Hepatocyte (in vitro differentiated cells): Measurements from ENCODE around the gene RASAL2. TPM values are rescaled to one million over a fixed set of nuclear protein-coding genes. Genes with fewer than 3 reads are reported as not detected.

Experiments used
- DNase-seq: peaks from one replicate; pipeline ENCODE4 v3.0.0-alpha.2; 2016; ENCODE audit warnings: low spot score
- H2AFZ ChIP-seq: fragments of 200-600 bp; sonication (generic); 2 replicates; pipeline ENCODE4 v1.6.0; 2016; ENCODE audit warnings: antibody characterized with exemption, mild to moderate bottlenecking
- H3K27ac ChIP-seq: fragments of 200-600 bp; sonication (generic); 2 replicates; pipeline ENCODE4 v1.5.1; 2016; ENCODE audit warnings: mild to moderate bottlenecking
- H3K27me3 ChIP-seq: fragments of 200-600 bp; sonication (generic); 2 replicates; pipeline ENCODE4 v1.6.1; 2016
- H3K36me3 ChIP-seq: fragments of 200-600 bp; sonication (generic); replicated peaks from 2 replicates; pipeline ENCODE4 v1.5.1; 2016; ENCODE audit warnings: low read depth; ENCODE audit not compliant: insufficient read depth
- H3K4me1 ChIP-seq: fragments of 200-600 bp; sonication (generic); 2 replicates; pipeline ENCODE4 v1.5.1; 2016; ENCODE audit warnings: mild to moderate bottlenecking, moderate library complexity; ENCODE audit not compliant: insufficient read depth
- H3K4me2 ChIP-seq: fragments of 200-600 bp; sonication (generic); 2 replicates; pipeline ENCODE4 v1.6.0; 2016
- H3K4me3 ChIP-seq: fragments of 200-600 bp; sonication (generic); 2 replicates; pipeline ENCODE4 v1.5.1; 2016; ENCODE audit warnings: mild to moderate bottlenecking
- H3K79me2 ChIP-seq: fragments of 200-600 bp; sonication (generic); 2 replicates; pipeline ENCODE4 v1.6.0; 2017; ENCODE audit warnings: mild to moderate bottlenecking
- H3K9me2 ChIP-seq: fragments of 200-600 bp; sonication (generic); replicated peaks from 2 replicates; pipeline ENCODE4 v1.6.0; 2017; ENCODE audit warnings: mild to moderate bottlenecking; ENCODE audit not compliant: insufficient read depth
- H3K9me3 ChIP-seq: fragments of 200-600 bp; sonication (generic); 2 replicates; pipeline ENCODE4 v1.5.1; 2016; ENCODE audit warnings: low read depth, mild to moderate bottlenecking
- H4K20me1 ChIP-seq: fragments of 200-600 bp; sonication (generic); 2 replicates; pipeline ENCODE4 v1.6.0; 2016; ENCODE audit warnings: mild to moderate bottlenecking; ENCODE audit not compliant: insufficient read depth, poor library complexity, severe bottlenecking
- EZH2 ChIP-seq: fragments of 200-600 bp; sonication (generic); IDR thresholded peaks from 2 replicates; pipeline ENCODE4 v1.6.1; 2016; ENCODE audit warnings: antibody characterized with exemption, mild to moderate bottlenecking, borderline replicate concordance
- EZH2phosphoT487 ChIP-seq: fragments of 200-600 bp; sonication (generic); IDR thresholded peaks from one replicate; pipeline ENCODE4 v1.6.1; 2018; ENCODE audit warnings: antibody characterized with exemption, mild to moderate bottlenecking, low read depth, moderate library complexity; ENCODE audit not compliant: unreplicated experiment, severe bottlenecking
- WGBS: methylation state at CpG from one replicate; pipeline ENCODE4 v1.1.6; 2016; ENCODE audit warnings: low lambda C conversion rate; ENCODE audit errors: missing lambda C conversion rate; 5-methylcytosine and 5-hydroxymethylcytosine counted together
- polyA plus RNA-seq: library from polyadenylated mRNA; unstranded; fragments of >200 nt; fragmentation: Nextera tagmentation; extraction: Ambion mirVana; gene quantifications from 2 replicates; pipeline ENCODE4 v1.2.1, GENCODE V29; 2016
- total RNA-seq: library from RNA; depleted of rRNA; stranded (reverse); fragments of >200 nt; gene quantifications from 2 replicates; pipeline ENCODE4 v1.2.3, GENCODE V29; 2014
- TF ChIP-seq, protein P1 (sequence below): fragments of 200-600 bp; sonication (generic); IDR thresholded peaks from 2 replicates; pipeline ENCODE4 v1.5.1; 2016; ENCODE audit warnings: antibody characterized with exemption, mild to moderate bottlenecking; ENCODE audit not compliant: poor library complexity

The RASAL2 gene
- total and polyA plus RNA-seq, 2 experiments from 2014 or later = 8.7 to 24.0 TPM

DNA sequence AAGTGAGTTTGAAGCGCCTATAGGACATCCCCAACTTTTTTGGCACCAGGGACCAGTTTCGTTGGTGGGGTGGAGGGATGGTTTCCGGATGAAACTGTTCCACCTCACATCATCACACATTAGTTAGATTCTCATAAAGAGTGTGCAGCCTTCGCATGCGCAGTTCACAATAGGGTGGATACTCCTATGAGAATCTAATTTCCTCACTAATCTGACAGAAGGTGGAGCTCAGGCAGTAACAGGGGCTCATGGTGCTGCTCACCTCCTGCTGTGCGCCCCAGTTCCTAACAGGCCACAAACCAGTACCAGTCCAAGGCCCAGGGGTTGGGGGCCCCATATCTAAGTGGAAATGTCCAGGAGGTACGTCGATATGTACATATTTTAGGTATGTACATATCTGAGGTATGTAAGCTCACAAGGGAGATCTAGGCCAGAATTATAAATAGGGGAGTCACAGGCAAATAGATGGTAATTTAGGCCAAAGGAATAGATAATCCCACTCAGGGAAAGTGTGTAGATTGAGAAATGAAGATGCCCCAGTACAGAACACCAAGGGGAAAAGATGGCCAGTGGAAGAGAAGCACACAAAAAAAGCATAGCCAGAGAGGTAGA lies 27.5 kb upstream of the RASAL2 start:
- Histone ChIP-seq H3K9me3 (no peaks in the 10 kb centered on the region), H3K27ac (no peak overlapping the region), H3K4me3 (no peak overlapping the region), H3K27me3 (no peaks in the 10 kb centered on the region), H4K20me1 (no peaks in the 10 kb centered on the region), H3K4me1 (peaks cover 4% of the 10 kb centered on the region), H3K79me2 (no peaks in the 10 kb centered on the region), H3K36me3 (no peaks in the 10 kb centered on the region), H3K9me2 (no peaks in the 10 kb centered on the region), H3K4me2 (no peak overlapping the region), H2AFZ (no peak overlapping the region)
- TF ChIP-seq, protein P1, sequence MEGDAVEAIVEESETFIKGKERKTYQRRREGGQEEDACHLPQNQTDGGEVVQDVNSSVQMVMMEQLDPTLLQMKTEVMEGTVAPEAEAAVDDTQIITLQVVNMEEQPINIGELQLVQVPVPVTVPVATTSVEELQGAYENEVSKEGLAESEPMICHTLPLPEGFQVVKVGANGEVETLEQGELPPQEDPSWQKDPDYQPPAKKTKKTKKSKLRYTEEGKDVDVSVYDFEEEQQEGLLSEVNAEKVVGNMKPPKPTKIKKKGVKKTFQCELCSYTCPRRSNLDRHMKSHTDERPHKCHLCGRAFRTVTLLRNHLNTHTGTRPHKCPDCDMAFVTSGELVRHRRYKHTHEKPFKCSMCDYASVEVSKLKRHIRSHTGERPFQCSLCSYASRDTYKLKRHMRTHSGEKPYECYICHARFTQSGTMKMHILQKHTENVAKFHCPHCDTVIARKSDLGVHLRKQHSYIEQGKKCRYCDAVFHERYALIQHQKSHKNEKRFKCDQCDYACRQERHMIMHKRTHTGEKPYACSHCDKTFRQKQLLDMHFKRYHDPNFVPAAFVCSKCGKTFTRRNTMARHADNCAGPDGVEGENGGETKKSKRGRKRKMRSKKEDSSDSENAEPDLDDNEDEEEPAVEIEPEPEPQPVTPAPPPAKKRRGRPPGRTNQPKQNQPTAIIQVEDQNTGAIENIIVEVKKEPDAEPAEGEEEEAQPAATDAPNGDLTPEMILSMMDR = no peak
- no peak for TF ChIP-seq EZH2
- no peak for TF ChIP-seq EZH2phosphoT487
- WGBS = 95% methylated on average over 8 of the region's 8 CpGs
- no peak for DNase-seq

DNA sequence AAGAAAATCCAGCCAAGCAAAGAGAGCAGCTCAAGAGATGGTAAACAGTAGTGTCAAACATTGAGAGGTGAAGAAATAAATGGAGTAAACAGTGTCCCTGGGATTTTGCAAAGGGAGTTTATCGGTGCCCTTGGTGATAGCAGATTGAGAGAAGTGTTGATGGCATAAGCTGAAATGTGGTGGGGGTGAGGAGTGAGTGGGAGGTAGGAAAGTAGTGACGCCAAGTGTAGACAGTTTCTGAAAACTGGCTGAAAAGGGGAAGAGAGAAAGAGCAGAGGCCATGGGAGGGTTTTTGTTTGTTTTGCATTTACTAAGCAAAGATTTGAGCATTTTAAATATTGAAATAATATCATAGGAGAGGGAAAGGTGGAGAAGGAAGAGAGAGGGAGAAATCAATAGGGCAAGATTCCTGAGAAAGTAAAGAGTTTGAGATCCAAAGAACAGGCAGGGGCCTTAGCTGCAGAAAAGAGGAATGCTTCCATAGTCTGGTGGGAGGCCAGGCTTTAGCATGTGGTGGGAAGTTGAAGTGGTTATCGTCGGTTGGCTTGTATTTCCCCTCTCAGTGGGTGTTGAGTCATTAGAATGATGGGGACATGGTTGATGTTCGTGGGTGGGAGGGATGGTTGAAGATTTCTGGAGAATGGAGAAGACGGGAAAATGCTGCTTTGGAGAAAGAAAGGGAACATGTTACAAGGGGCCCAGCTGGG lies 26.8 kb upstream of the RASAL2 start:
- H3K79me2 ChIP-seq = no peaks in the 10 kb centered on the region
- no peak overlapping the region for H2AFZ ChIP-seq
- 75% methylated on average over 6 of the region's 6 CpGs for WGBS
- TF ChIP-seq EZH2 = no peak
- TF ChIP-seq EZH2phosphoT487 = no peak
- TF ChIP-seq, protein P1 = no peak
- no peaks in the 10 kb centered on the region for H3K9me3 ChIP-seq
- no peak overlapping the region for H3K27ac ChIP-seq
- no peaks in the 10 kb centered on the region for H3K27me3 ChIP-seq
- no peaks in the 10 kb centered on the region for H3K9me2 ChIP-seq
- H3K4me1 ChIP-seq = no peaks in the 10 kb centered on the region
- no peak for DNase-seq
- H3K4me3 ChIP-seq = no peak overlapping the region
- no peak overlapping the region for H3K4me2 ChIP-seq
- no peaks in the 10 kb centered on the region for H3K36me3 ChIP-seq
- no peaks in the 10 kb centered on the region for H4K20me1 ChIP-seq

DNA sequence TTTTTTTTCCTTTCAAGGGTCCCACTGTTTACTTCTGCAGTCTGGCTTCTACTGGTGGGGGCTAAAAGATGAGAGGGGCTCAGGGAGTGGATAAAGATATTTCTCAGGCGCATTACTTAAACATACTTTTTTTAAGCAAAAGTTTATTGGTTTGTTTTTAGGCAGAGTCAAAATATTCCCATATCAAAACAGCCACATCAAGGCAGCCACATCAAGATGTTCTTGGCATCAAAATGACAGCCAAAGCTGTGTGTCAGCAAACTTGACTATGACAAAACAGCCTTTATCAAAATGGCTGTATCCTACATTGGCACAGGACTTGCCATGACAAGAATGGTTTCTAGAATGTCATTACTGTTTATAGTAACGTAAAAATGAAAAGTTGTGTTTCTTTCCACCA lies 22.1 kb upstream of the RASAL2 start:
- Histone ChIP-seq H3K4me1 (no peaks in the 10 kb centered on the region), H3K9me3 (no peaks in the 10 kb centered on the region), H3K4me3 (no peak overlapping the region), H3K27me3 (no peaks in the 10 kb centered on the region), H3K79me2 (no peaks in the 10 kb centered on the region), H4K20me1 (no peaks in the 10 kb centered on the region), H3K9me2 (no peaks in the 10 kb centered on the region), H2AFZ (no peak overlapping the region), H3K4me2 (no peak overlapping the region), H3K36me3 (no peaks in the 10 kb centered on the region), H3K27ac (no peak overlapping the region)
- TF ChIP-seq, protein P1 = no peak
- TF ChIP-seq EZH2 = no peak
- no peak for TF ChIP-seq EZH2phosphoT487
- 91% methylated on average over 2 of the region's 2 CpGs for WGBS
- no peak for DNase-seq
